Kidney (tissue), 14 donors: ENCODE measurements around the gene AK5. TPM values are rescaled to one million over a fixed set of nuclear protein-coding genes. Genes with fewer than 3 reads are reported as not detected.

Source experiments
- DNase-seq, 5 donors: peaks; one replicate each; pipeline ENCODE4 v3.0.0-alpha.2; 2013 to 2020
- FAIRE-seq: peaks from 2 replicates; lab custom pipeline; 2012; peaks lifted over from hg19 to GRCh38; lab: Jason Lieb, UNC
- H3K27ac ChIP-seq, 2 donors: one replicate each; pipeline ENCODE4 v1.7.0; 2013; ENCODE audit warnings: low read depth in 2 of 2, low read length in 2 of 2, inconsistent platforms in 1 of 2
- H3K27me3 ChIP-seq: one replicate; pipeline ENCODE4 v1.7.1; 2013; ENCODE audit warnings: low read length, inconsistent platforms; ENCODE audit not compliant: control insufficient read depth, insufficient read depth
- H3K36me3 ChIP-seq, 3 donors: one replicate each; pipeline versions ENCODE4 v1.7.0 to v1.7.1; 2013; ENCODE audit warnings: low read length in 3 of 3, control low read depth in 1 of 3, inconsistent platforms in 1 of 3; ENCODE audit not compliant: insufficient read depth in 3 of 3, control insufficient read depth in 2 of 3
- H3K4me1 ChIP-seq, 3 donors: one replicate each; pipeline versions ENCODE4 v1.7.0 to v1.7.1; 2013; ENCODE audit warnings: low read length in 3 of 3, inconsistent platforms in 1 of 3, low read depth in 1 of 3; ENCODE audit not compliant: control insufficient read depth in 2 of 3, insufficient read depth in 2 of 3
- H3K4me3 ChIP-seq, 3 donors: one replicate each; pipeline versions ENCODE4 v1.7.0 to v1.8.1; 2013; ENCODE audit warnings: low read length in 3 of 3, control low read depth in 1 of 3, inconsistent platforms in 1 of 3
- H3K9ac ChIP-seq, 3 donors: one replicate each; pipeline versions ENCODE4 v1.7.0 to v1.7.1; 2013; ENCODE audit warnings: low read length in 3 of 3, control low read depth in 1 of 3, inconsistent platforms in 1 of 3
- H3K9me3 ChIP-seq, 3 donors: one replicate each; pipeline versions ENCODE4 v1.7.0 to v1.7.1; 2013; ENCODE audit warnings: low read length in 3 of 3, control low read depth in 1 of 3, inconsistent platforms in 1 of 3; ENCODE audit not compliant: control insufficient read depth in 2 of 3, insufficient read depth in 1 of 3
- CTCF ChIP-seq: IDR thresholded peaks from 3 replicates; pipeline ENCODE4 v1.5.1; 2012; ENCODE audit warnings: mild to moderate bottlenecking, moderate library complexity, borderline replicate concordance; ENCODE audit not compliant: insufficient read depth; ENCODE audit errors: extremely low read depth
- intact Hi-C: fragments of 100-400 bp; cut with DNase I; formaldehyde crosslinking; loops from one replicate; pipeline ENCODE4 v1.11.1; 2022
- polyA plus RNA-seq: library from polyadenylated mRNA; stranded (reverse); fragments of 350-450 nt; fragmentation: Illumina TruSeq; extraction: RNeasy Lipid Tissue Mini Kit (QIAGEN cat#74804); gene quantifications from one replicate; pipeline ENCODE4 v1.2.3, GENCODE V29; 2014; ENCODE audit warnings: low read depth, low replicate concordance; ENCODE audit not compliant: insufficient read depth
- total RNA-seq: library from RNA; stranded (reverse); fragmentation: NEBNext Ultra II Directional; extraction: Animal tissue kit (Norgen Biotek cat#: 25700); gene quantifications from one replicate; pipeline ENCODE4 v1.2.1, GENCODE V29; 2021
- donor health status: control.
- donor health status: control.
- donor health status: control.
- donor health status: control.
- donor health status: control.
- donor health status: DM: yes; HTN: yes; CAD: no.
- donor health status: Normal renal cell carcinoma (clear cell type).

The AK5 gene
- total and polyA plus RNA-seq, 2 donors from 2014 or later, result 1.7 to 2.5 TPM

GRCh38 chr1:77383236-77383635 lies 101.4 kb downstream of the AK5 start:
- no peak overlapping the region for H3K4me3 ChIP-seq
- H3K27me3 ChIP-seq, result no peaks in the 10 kb centered on the region
- DNase-seq (no peak), FAIRE-seq (no peak)
- intact Hi-C loops, result no loop called here
- no peaks in the 10 kb centered on the region for H3K9me3 ChIP-seq
- no peak overlapping the region for H3K27ac ChIP-seq
- no peaks in the 10 kb centered on the region for H3K36me3 ChIP-seq
- H3K9ac ChIP-seq, result no peak overlapping the region
- no peak for TF ChIP-seq CTCF
- no peaks in the 10 kb centered on the region for H3K4me1 ChIP-seq

GRCh38 chr1:77385551-77385950 lies 103.7 kb downstream of the AK5 start:
- intact Hi-C loops, result no loop called here
- DNase-seq (no peak), FAIRE-seq (no peak)
- H3K27me3 ChIP-seq, result no peaks in the 10 kb centered on the region
- TF ChIP-seq CTCF, result no peak
- no peaks in the 10 kb centered on the region for H3K9me3 ChIP-seq
- H3K36me3 ChIP-seq, result no peaks in the 10 kb centered on the region
- H3K4me1 ChIP-seq, result no peaks in the 10 kb centered on the region
- no peak overlapping the region for H3K27ac ChIP-seq
- H3K4me3 ChIP-seq, result no peak overlapping the region
- H3K9ac ChIP-seq, result no peak overlapping the region

- FAIRE-seq, result no peak
- intact Hi-C loops, result no loop called here
Measured at GRCh38 chr1:77386276-77386675, 104.5 kb downstream of the AK5 start.

More at GRCh38 chr1:77386276-77386675, 104.5 kb downstream of the AK5 start:
- no peak for TF ChIP-seq CTCF
- H3K27ac ChIP-seq, result no peak overlapping the region
- H3K4me1 ChIP-seq, result no peaks in the 10 kb centered on the region
- H3K27me3 ChIP-seq, result no peaks in the 10 kb centered on the region
- no peak overlapping the region for H3K4me3 ChIP-seq
- no peaks in the 10 kb centered on the region for H3K9me3 ChIP-seq
- DNase-seq, result no peak
- H3K9ac ChIP-seq, result no peak overlapping the region
- H3K36me3 ChIP-seq, result no peaks in the 10 kb centered on the region
